Measurements from ENCODE around the gene PTPRS. TPM values are rescaled to one million over a fixed set of nuclear protein-coding genes. Genes with fewer than 3 reads are reported as not detected.

PTPRS gene
- total and polyA plus RNA-seq, 2 of the 13 experiments (the other 11 are each of a cell fraction or from before 2014, with no cell fraction given), result 32.7 to 43.9 TPM

GRCh38 chr19:5292822-5293611 lies 47.6 kb downstream of the PTPRS start (continued):
- TF ChIP-seq AGO2 (optimal IDR thresholded peaks at IDR 0.05; ENCODE audit: low read depth, low read length), result no peak
- TF ChIP-seq, protein P1, sequence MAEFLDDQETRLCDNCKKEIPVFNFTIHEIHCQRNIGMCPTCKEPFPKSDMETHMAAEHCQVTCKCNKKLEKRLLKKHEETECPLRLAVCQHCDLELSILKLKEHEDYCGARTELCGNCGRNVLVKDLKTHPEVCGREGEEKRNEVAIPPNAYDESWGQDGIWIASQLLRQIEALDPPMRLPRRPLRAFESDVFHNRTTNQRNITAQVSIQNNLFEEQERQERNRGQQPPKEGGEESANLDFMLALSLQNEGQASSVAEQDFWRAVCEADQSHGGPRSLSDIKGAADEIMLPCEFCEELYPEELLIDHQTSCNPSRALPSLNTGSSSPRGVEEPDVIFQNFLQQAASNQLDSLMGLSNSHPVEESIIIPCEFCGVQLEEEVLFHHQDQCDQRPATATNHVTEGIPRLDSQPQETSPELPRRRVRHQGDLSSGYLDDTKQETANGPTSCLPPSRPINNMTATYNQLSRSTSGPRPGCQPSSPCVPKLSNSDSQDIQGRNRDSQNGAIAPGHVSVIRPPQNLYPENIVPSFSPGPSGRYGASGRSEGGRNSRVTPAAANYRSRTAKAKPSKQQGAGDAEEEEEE (CRISPR knock-in tag; IDR thresholded peaks at IDR 0.05; ENCODE audit: borderline replicate concordance), result no peak
- peak in 1 of 2 experiments; percentile 50; a peak in 1 of 4 replicates for TF ChIP-seq HMGXB4 (CRISPR knock-in tag; IDR thresholded peaks at IDR 0.05; ENCODE audit: borderline replicate concordance in 1 of 2, low read depth in 1 of 2)
- TF ChIP-seq E2F1 (CRISPR knock-in tag; IDR thresholded peaks at IDR 0.05), result no peak
- no peak for TF ChIP-seq ZNF83 (CRISPR knock-in tag; IDR thresholded peaks at IDR 0.05; ENCODE audit: borderline replicate concordance)
- no peak for TF ChIP-seq CCAR2 (optimal IDR thresholded peaks at IDR 0.05; ENCODE audit: low read depth, low read length)
- no peak for TF ChIP-seq TBP (CRISPR knock-in tag; IDR thresholded peaks at IDR 0.05)
- TF ChIP-seq, protein P2, sequence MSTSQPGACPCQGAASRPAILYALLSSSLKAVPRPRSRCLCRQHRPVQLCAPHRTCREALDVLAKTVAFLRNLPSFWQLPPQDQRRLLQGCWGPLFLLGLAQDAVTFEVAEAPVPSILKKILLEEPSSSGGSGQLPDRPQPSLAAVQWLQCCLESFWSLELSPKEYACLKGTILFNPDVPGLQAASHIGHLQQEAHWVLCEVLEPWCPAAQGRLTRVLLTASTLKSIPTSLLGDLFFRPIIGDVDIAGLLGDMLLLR (CRISPR knock-in tag; IDR thresholded peaks at IDR 0.05), result no peak
- peak; percentile 76 for TF ChIP-seq RBFOX2 (IDR thresholded peaks at IDR 0.05; ENCODE audit: low read depth, low read length)
- TF ChIP-seq, protein P3, sequence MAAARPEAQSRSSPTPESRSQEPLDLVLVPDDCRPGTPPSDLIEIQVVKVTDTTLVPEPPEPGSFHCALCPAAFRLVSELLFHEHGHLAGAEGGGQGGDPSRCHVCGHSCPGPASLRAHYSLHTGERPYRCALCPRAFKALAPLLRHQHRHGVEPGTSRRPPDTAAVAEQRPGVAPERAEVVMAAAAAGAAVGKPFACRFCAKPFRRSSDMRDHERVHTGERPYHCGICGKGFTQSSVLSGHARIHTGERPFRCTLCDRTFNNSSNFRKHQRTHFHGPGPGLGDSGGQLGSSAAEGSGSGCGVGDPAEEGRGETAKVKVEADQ (CRISPR knock-in tag; IDR thresholded peaks at IDR 0.05; ENCODE audit: borderline replicate concordance), result no peak
- TF ChIP-seq RFX1 (IDR thresholded peaks at IDR 0.05), result 0 out of 2 replicates have a peak, but pooled peaks have one; percentile 26
- TF ChIP-seq ZNF691 (CRISPR knock-in tag; IDR thresholded peaks at IDR 0.05; ENCODE audit: borderline replicate concordance, low read depth), result no peak
- TF ChIP-seq CREB1 (IDR thresholded peaks at IDR 0.05), result no peak
- no peak for TF ChIP-seq CREB1 (CRISPR knock-in tag; IDR thresholded peaks at IDR 0.05)
- no peak for TF ChIP-seq NAIF1 (CRISPR knock-in tag; IDR thresholded peaks at IDR 0.05; ENCODE audit: borderline replicate concordance)
- peak; percentile 63; the same call in 1 of the 2 replicates for TF ChIP-seq RFX3 (CRISPR knock-in tag; IDR thresholded peaks at IDR 0.05)
- no peak for TF ChIP-seq MED8 (CRISPR knock-in tag; IDR thresholded peaks at IDR 0.05; ENCODE audit: insufficient replicate concordance)

All from HepG2 (cell line).